HL-60 (cell line): ENCODE data around the gene ARHGEF1.

Experiments used
- DNase-seq, 2 experiments: peaks; one replicate each; pipeline ENCODE4 v3.0.0-alpha.2; 2010 to 2020; ENCODE audit warnings: low read depth in 1 of 2, low spot score in 1 of 2
- H3K27ac ChIP-seq: fragments of 250-450 bp; sonication (Bioruptor Pico); replicated peaks from 2 replicates; pipeline ENCODE4 v1.5.1; 2020; ENCODE audit warnings: mild to moderate bottlenecking, moderate library complexity
- H3K27me3 ChIP-seq: fragments of 250-450 bp; sonication (Bioruptor Pico); 2 replicates; pipeline ENCODE4 v1.5.1; 2021; ENCODE audit warnings: mild to moderate bottlenecking, moderate library complexity; ENCODE audit not compliant: insufficient read depth, poor library complexity, severe bottlenecking
- H3K4me3 ChIP-seq: replicated peaks from 2 replicates; pipeline ENCODE4 v1.5.1; 2011; ENCODE audit warnings: mild to moderate bottlenecking, control low read depth, low read length; ENCODE audit not compliant: insufficient read depth
- CTCF ChIP-seq: IDR thresholded peaks from one replicate; pipeline ENCODE4 v1.5.1; 2011; ENCODE audit warnings: low read length, control low read depth, inconsistent platforms; ENCODE audit not compliant: insufficient read depth
- GABPA ChIP-seq: IDR thresholded peaks from 2 replicates; pipeline ENCODE4 v1.6.1; 2012; ENCODE audit warnings: low read depth
- POLR2AphosphoS5 ChIP-seq: IDR thresholded peaks from 2 replicates; pipeline ENCODE4 v1.6.1; 2012; ENCODE audit warnings: low read depth
- REST ChIP-seq: IDR thresholded peaks from 2 replicates; pipeline ENCODE4 v1.6.1; 2012; ENCODE audit warnings: low read depth; ENCODE audit not compliant: insufficient replicate concordance
- SPI1 ChIP-seq: IDR thresholded peaks from 2 replicates; pipeline ENCODE4 v1.6.1; 2012; ENCODE audit warnings: low read depth, mild to moderate bottlenecking, borderline replicate concordance

Gene ARHGEF1

GRCh38 chr19:41924151-41925145 is 41.5 kb downstream of the ARHGEF1 start:
- TF ChIP-seq GABPA (no peak), SPI1 (no peak), REST (no peak), POLR2AphosphoS5 (no peak), CTCF (no peak)
- no peak overlapping the region for H3K27ac ChIP-seq
- no peak overlapping the region for H3K4me3 ChIP-seq
- H3K27me3 ChIP-seq, result peaks cover 40% of the 10 kb centered on the region
- no peak for DNase-seq

- Histone ChIP-seq H3K27ac (no peak overlapping the region), H3K4me3 (no peak overlapping the region), H3K27me3 (peaks cover 46% of the 10 kb centered on the region)
- DNase-seq, result no peak
- no peak for TF ChIP-seq GABPA
- no peak for TF ChIP-seq CTCF
- TF ChIP-seq REST, result no peak
- no peak for TF ChIP-seq SPI1
- no peak for TF ChIP-seq POLR2AphosphoS5
These were observed 42.4 kb downstream of the ARHGEF1 start for GRCh38 chr19:41925208-41926003.

- Histone ChIP-seq H3K27me3 (peaks cover 43% of the 10 kb centered on the region), H3K4me3 (no peak overlapping the region), H3K27ac (no peak overlapping the region)
- DNase-seq, result no peak
- TF ChIP-seq POLR2AphosphoS5 (no peak), SPI1 (no peak), REST (no peak), CTCF (no peak), GABPA (no peak)
These were observed 43.2 kb downstream of the ARHGEF1 start for GRCh38 chr19:41926028-41926762.
